Esophagus muscularis mucosa (tissue), 4 donors: Measurements from ENCODE around the gene AIM2. TPM values are rescaled to one million over a fixed set of nuclear protein-coding genes. Genes with fewer than 3 reads are reported as not detected.

Experiments used
- DNase-seq: peaks from one replicate; pipeline ENCODE4 v3.0.0-alpha.2; 2017; ENCODE audit errors: extremely low spot score
- H3K27ac ChIP-seq, 4 donors: fragments of 200-600 bp; sonication (generic); replicated peaks in 1 of 4; 1 replicate in 3 of 4; 2 replicates in 1 of 4; pipeline ENCODE4 v1.5.1; 2016 to 2019; ENCODE audit warnings: mild to moderate bottlenecking in 1 of 4
- H3K27me3 ChIP-seq, 4 donors: fragments of 200-600 bp; sonication (generic); one replicate each; pipeline versions ENCODE4 v1.5.1 to v1.6.0; 2016 to 2019
- H3K36me3 ChIP-seq, 4 donors: fragments of 200-600 bp; sonication (generic); one replicate each; pipeline ENCODE4 v1.5.1; 2016 to 2019
- H3K4me1 ChIP-seq, 4 donors: fragments of 200-600 bp; sonication (generic); one replicate each; pipeline ENCODE4 v1.5.1; 2016 to 2019
- H3K4me3 ChIP-seq, 4 donors: fragments of 200-600 bp; sonication (generic); 1 replicate in 2 of 4; 2 replicates in 2 of 4; pipeline ENCODE4 v1.5.1; 2016 to 2019; ENCODE audit warnings: mild to moderate bottlenecking in 4 of 4, moderate library complexity in 1 of 4
- H3K9me3 ChIP-seq, 4 donors: fragments of 200-600 bp; sonication (generic); 1 replicate in 3 of 4; 2 replicates in 1 of 4; pipeline ENCODE4 v1.5.1; 2016 to 2019
- EP300 ChIP-seq: sonication (generic); formaldehyde crosslinking; IDR thresholded peaks from one replicate; pipeline ENCODE4 v1.6.1; 2017; ENCODE audit warnings: antibody characterized with exemption
- POLR2A ChIP-seq: fragments of 450-650 bp; IDR thresholded peaks from one replicate; pipeline ENCODE4 v1.6.1; 2017; ENCODE audit warnings: antibody characterized with exemption, moderate library complexity, mild to moderate bottlenecking, low read depth
- POLR2AphosphoS5 ChIP-seq, 2 donors: sonication (generic); formaldehyde crosslinking; IDR thresholded peaks; one replicate each; pipeline ENCODE4 v1.6.1; 2017; ENCODE audit warnings: antibody characterized with exemption in 2 of 2
- WGBS: methylation state at CpG from one replicate; pipeline ENCODE4 v1.1.5; 2018; 5-methylcytosine and 5-hydroxymethylcytosine counted together
- intact Hi-C: fragments of 100-400 bp; cut with DNase I; formaldehyde crosslinking; loops from one replicate; pipeline ENCODE4 v1.15.1; 2023
- total RNA-seq, 4 donors: library from RNA; depleted of rRNA; stranded (reverse); fragments of >200 nt; gene quantifications; one replicate each; pipeline versions ENCODE4 v1.1.0 to v1.2.1, GENCODE V29; 2016
- TF ChIP-seq, protein P1 (sequence below), 3 experiments: fragments of 200-600 bp in 2 of 3; fragments of 450-650 bp in 1 of 3; sonication (generic) in 2 of 3; IDR thresholded peaks; one replicate each; pipeline ENCODE4 v1.5.1; 2017 to 2019; ENCODE audit warnings: antibody characterized with exemption in 3 of 3, mild to moderate bottlenecking in 2 of 3, moderate library complexity in 1 of 3

The AIM2 gene
- total RNA-seq, result under 1 TPM in 2 of 4 donors, not detected in 2; 0.32 to 0.50 TPM

- 63% methylated on average over 6 of the region's 6 CpGs for WGBS
- no peaks in the 10 kb centered on the region for H3K36me3 ChIP-seq
- intact Hi-C loops, result no loop called here
- H3K27ac ChIP-seq, result peak within 1 kb of the TSS in 1 of 4 donors; percentile 3
- TF ChIP-seq, protein P1, sequence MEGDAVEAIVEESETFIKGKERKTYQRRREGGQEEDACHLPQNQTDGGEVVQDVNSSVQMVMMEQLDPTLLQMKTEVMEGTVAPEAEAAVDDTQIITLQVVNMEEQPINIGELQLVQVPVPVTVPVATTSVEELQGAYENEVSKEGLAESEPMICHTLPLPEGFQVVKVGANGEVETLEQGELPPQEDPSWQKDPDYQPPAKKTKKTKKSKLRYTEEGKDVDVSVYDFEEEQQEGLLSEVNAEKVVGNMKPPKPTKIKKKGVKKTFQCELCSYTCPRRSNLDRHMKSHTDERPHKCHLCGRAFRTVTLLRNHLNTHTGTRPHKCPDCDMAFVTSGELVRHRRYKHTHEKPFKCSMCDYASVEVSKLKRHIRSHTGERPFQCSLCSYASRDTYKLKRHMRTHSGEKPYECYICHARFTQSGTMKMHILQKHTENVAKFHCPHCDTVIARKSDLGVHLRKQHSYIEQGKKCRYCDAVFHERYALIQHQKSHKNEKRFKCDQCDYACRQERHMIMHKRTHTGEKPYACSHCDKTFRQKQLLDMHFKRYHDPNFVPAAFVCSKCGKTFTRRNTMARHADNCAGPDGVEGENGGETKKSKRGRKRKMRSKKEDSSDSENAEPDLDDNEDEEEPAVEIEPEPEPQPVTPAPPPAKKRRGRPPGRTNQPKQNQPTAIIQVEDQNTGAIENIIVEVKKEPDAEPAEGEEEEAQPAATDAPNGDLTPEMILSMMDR (IDR thresholded peaks at IDR 0.05), result no peak
- no peak for TF ChIP-seq EP300
- no peaks in the 10 kb centered on the region for H3K9me3 ChIP-seq
- peak within 1 kb of the TSS in 1 of 4 donors; percentile 11 for H3K4me3 ChIP-seq
- H3K27me3 ChIP-seq, result peaks cover 0 to 16% (median 0%) of the 10 kb centered on the region in 4 donors
- no peak for DNase-seq
- no peaks in the 10 kb centered on the region for H3K4me1 ChIP-seq
Measured at GRCh38 chr1:159076438-159077119, at the start of gene AIM2. TSS of gene AIM2 (minus strand) at chr1:159076766. CDS start at chr1:159073499, 3,267 bp downstream.

- no peak overlapping the region for H3K27ac ChIP-seq
- no peaks in the 10 kb centered on the region for H3K9me3 ChIP-seq
- H3K4me1 ChIP-seq, result no peaks in the 10 kb centered on the region
- intact Hi-C loops, result no loop called here
- no peak for DNase-seq
- H3K27me3 ChIP-seq, result peaks cover 0 to 11% (median 0%) of the 10 kb centered on the region in 4 donors
- no peak overlapping the region for H3K4me3 ChIP-seq
- no peaks in the 10 kb centered on the region for H3K36me3 ChIP-seq
- WGBS, result 87% methylated on average over 5 of the region's 5 CpGs
- TF ChIP-seq POLR2AphosphoS5 (IDR thresholded peaks at IDR 0.05), result no peak
Measured at GRCh38 chr1:159123587-159123986, 47.0 kb upstream of the AIM2 start.

DNA sequence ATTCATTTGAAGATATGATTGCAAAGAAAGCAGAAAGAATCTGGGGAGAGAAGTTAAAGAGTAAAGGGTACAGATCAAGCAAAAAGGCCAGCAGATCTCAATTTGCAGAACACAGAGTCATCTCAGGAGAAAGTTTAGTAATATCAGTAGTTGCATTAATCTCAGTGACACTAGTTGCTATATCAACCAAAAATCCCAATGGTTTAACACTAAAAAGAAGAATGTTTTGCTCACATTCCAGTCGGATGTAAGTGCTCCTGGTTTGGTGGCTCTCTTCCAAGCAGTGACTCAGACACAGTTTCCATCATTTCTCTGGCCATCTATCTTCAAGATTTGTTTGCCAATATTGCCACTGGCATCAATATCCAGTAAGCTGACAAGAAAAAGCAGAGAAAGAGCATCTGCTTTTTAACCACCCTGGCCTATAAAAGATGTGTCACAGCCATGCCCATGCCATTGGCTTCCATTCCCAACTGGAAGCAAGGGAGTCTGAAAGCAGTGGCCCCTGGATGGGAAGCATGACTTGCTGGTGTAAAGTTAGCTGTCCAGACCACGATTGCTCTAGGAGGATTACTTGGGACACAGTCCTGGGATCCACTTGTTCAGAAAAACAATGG lies 45.5 kb upstream of the AIM2 start:
- Histone ChIP-seq H3K36me3 (no peaks in the 10 kb centered on the region), H3K4me1 (no peaks in the 10 kb centered on the region), H3K4me3 (no peak overlapping the region), H3K9me3 (no peaks in the 10 kb centered on the region), H3K27me3 (peaks cover 0 to 11% (median 0%) of the 10 kb centered on the region in 4 donors), H3K27ac (no peak overlapping the region)
- TF ChIP-seq EP300 (no peak), POLR2AphosphoS5 (IDR thresholded peaks at IDR 0.05) (no peak), POLR2A (no peak)
- TF ChIP-seq, protein P1 (IDR thresholded peaks at IDR 0.05), result no peak
- 58% methylated on average over 2 of the region's 2 CpGs for WGBS
- intact Hi-C loops, result no loop called here
- no peak for DNase-seq

DNA sequence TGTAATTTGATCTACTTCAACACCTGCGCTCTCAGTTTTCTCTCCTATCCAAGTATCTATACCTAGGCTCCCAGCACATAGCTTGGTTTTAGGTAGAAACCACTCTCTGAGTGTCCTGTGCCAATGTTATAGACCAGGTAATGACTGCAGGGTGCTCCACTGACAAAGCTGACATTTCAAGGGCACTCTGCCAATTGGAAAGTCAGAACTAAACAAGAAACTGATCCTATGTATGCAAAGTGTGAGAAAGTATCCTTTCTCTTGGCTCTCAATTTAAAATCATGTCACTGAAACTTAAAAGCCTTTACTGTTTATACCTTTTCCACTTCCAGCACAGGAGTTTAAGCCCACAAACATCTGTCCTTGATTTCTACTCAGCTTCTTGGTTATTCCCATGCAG lies 45.0 kb upstream of the AIM2 start:
- 79% methylated on average over 1 of the region's 1 CpG for WGBS

DNA sequence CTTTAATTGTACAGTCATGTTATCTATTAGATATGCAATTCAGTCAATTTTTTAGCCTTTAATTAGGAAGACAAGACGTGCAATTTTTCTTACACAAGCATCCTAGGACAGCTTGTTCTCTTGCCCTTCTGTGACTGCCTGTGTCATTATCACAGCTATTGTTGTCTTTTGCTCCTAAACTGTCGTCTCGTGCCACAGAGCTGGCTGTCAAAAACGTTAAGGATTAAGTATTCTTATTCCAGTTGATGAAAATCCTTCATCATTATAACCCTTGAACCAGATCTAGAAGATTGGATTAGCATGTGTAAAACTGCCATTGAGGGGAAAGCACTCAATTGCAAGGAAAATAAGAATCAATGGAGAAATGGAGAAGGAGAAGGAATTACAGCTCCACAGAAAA lies 43.8 kb upstream of the AIM2 start:
- TF ChIP-seq, protein P1 (IDR thresholded peaks at IDR 0.05), result no peak
- no peak for TF ChIP-seq POLR2A
- Histone ChIP-seq H3K36me3 (no peaks in the 10 kb centered on the region), H3K4me3 (no peak overlapping the region), H3K9me3 (no peaks in the 10 kb centered on the region), H3K27me3 (peaks cover 0 to 5% (median 0%) of the 10 kb centered on the region in 4 donors), H3K4me1 (no peaks in the 10 kb centered on the region), H3K27ac (no peak overlapping the region)
- 67% methylated on average over 4 of the region's 4 CpGs for WGBS
- DNase-seq, result no peak
- intact Hi-C loops, result no loop called here

More for the DNA sequence above, 45.0 kb upstream of the AIM2 start:
- H3K4me1 ChIP-seq, result no peaks in the 10 kb centered on the region
- DNase-seq, result no peak
- H3K36me3 ChIP-seq, result no peaks in the 10 kb centered on the region
- H3K27me3 ChIP-seq, result peaks cover 0 to 11% (median 0%) of the 10 kb centered on the region in 4 donors
- H3K9me3 ChIP-seq, result no peaks in the 10 kb centered on the region
- no peak overlapping the region for H3K27ac ChIP-seq
- H3K4me3 ChIP-seq, result no peak overlapping the region
- intact Hi-C loops, result no loop called here
- no peak for TF ChIP-seq EP300
- no peak for TF ChIP-seq POLR2AphosphoS5 (IDR thresholded peaks at IDR 0.05)
- no peak for TF ChIP-seq POLR2A
- TF ChIP-seq, protein P1 (IDR thresholded peaks at IDR 0.05), result no peak
